ENCODE results near the gene ZNF275. TPM values are rescaled to one million over a fixed set of nuclear protein-coding genes. Genes with fewer than 3 reads are reported as not detected.
A peak's percentile ranks its signal among the peaks of the same experiment; 100 is the strongest.

Gene ZNF275
- total RNA-seq, 4 donors from 2014 or later, result 13.6 to 20.1 (median 16.2) TPM

GRCh38 chrX:153400146-153401132, 66.5 kb downstream of the ZNF275 start:
- peak; percentile 34 for ATAC-seq
- Histone ChIP-seq H3K27ac (no peak overlapping the region), H3K36me3 (no peaks in the 10 kb centered on the region), H3K9me3 (no peaks in the 10 kb centered on the region), H3K4me3 (no peak overlapping the region), H3K27me3 (peaks cover 12% of the 10 kb centered on the region), H3K4me1 (no peaks in the 10 kb centered on the region)
- 82% methylated on average over 11 of the region's 60 CpGs; no CpG with 5 or more reads in 1 of the 2 donors for WGBS, 2 donors (ENCODE audit: low coverage in 1 of 2)
- TF ChIP-seq POLR2A (IDR thresholded peaks at IDR 0.05) (no peak), EP300 (IDR thresholded peaks at IDR 0.05) (no peak), CTCF (IDR thresholded peaks at IDR 0.05) (peak in 3 of 4 experiments; percentile 38 to 57 (median 47)), POLR2AphosphoS5 (IDR thresholded peaks at IDR 0.05) (no peak)

- no peak for ATAC-seq
- Histone ChIP-seq H3K4me1 (no peaks in the 10 kb centered on the region), H3K27ac (no peak within 1 kb of the TSS), H3K36me3 (no peaks in the 10 kb centered on the region), H3K27me3 (peaks cover 12% of the 10 kb centered on the region), H3K9me3 (no peaks in the 10 kb centered on the region), H3K4me3 (no peak within 1 kb of the TSS)
- WGBS, 2 donors (ENCODE audit: low coverage in 1 of 2), result 92 to 98% methylated on average over 2 to 7 of the region's 29 CpGs
- no peak for TF ChIP-seq POLR2AphosphoS5 (IDR thresholded peaks at IDR 0.05)
Measured at GRCh38 chrX:153401133-153401764, 67.3 kb downstream of the ZNF275 start, which contains the start of gene PNMA6E. Gene PNMA6E (minus strand): TSS chrX:153401350. CDS start chrX:153398849, 2,501 bp downstream.

Small RNAs within 50 kb of the gene (small RNA-seq; reads per million reads assigned to genes)
- gene AC152007.1, result 0 reads per million in 4 donors

Other genes with a start within 250 kb of the ZNF275 start
- not detected for gene MAGEA1, start 154.9 kb upstream of the ZNF275 start, total RNA-seq
- not detected for gene PNMA6F, start 12.4 kb upstream of the ZNF275 start, total RNA-seq
- gene PNMA6E, start 67.2 kb downstream of the ZNF275 start, total RNA-seq, result not detected
- 1 to 10 TPM; 1.5 to 3.8 (median 2.0) TPM for gene ZFP92, start 77.3 kb downstream of the ZNF275 start, total RNA-seq
- 1 to 10 TPM in 2 of 4 donors, under 1 TPM in 2; 0.42 to 1.6 (median 0.87) TPM for gene TREX2, start 111.9 kb downstream of the ZNF275 start, total RNA-seq
- 10 to 100 TPM; 20.2 to 34.0 (median 28.3) TPM for gene HAUS7, start 136.4 kb downstream of the ZNF275 start, total RNA-seq
- 10 to 100 TPM; 10.4 to 49.4 (median 16.5) TPM for gene BGN, start 160.8 kb downstream of the ZNF275 start, total RNA-seq
- under 1 TPM in 3 of 4 donors, not detected in 1; 0.13 to 0.37 (median 0.31) TPM for gene ATP2B3, start 183.5 kb downstream of the ZNF275 start, total RNA-seq

Data from gastroesophageal sphincter (tissue), 4 donors.